Panc1 (cell line): ENCODE measurements around the gene WDFY2.

Experiments
- CTCF ChIP-seq: fragments of 450-650 bp; IDR thresholded peaks from 2 replicates; pipeline ENCODE4 v1.5.1; 2017; ENCODE audit warnings: mild to moderate bottlenecking
- SIN3A ChIP-seq: IDR thresholded peaks from 2 replicates; pipeline ENCODE4 v1.6.1; 2012; ENCODE audit warnings: low read depth, mild to moderate bottlenecking, low read length, moderate library complexity, borderline replicate concordance; ENCODE audit not compliant: insufficient read depth

- TF ChIP-seq SIN3A (no peak), CTCF (no peak)
These were observed 90.0 kb downstream of the WDFY2 start for GRCh38 chr13:51674276-51674675.
